Activated CD4-positive, CD25-positive, alpha-beta regulatory T cell treated with anti-CD3 and anti-CD28 coated beads, Interleukin-2, amount 50 U/mL, for 16 hours (primary cell): ENCODE data around the gene RBM28.

ENCODE experiments used
- DNase-seq: peaks from one replicate; pipeline ENCODE4 v3.0.0-alpha.2; 2020; ENCODE audit warnings: low read depth, low spot score

The RBM28 gene

DNA sequence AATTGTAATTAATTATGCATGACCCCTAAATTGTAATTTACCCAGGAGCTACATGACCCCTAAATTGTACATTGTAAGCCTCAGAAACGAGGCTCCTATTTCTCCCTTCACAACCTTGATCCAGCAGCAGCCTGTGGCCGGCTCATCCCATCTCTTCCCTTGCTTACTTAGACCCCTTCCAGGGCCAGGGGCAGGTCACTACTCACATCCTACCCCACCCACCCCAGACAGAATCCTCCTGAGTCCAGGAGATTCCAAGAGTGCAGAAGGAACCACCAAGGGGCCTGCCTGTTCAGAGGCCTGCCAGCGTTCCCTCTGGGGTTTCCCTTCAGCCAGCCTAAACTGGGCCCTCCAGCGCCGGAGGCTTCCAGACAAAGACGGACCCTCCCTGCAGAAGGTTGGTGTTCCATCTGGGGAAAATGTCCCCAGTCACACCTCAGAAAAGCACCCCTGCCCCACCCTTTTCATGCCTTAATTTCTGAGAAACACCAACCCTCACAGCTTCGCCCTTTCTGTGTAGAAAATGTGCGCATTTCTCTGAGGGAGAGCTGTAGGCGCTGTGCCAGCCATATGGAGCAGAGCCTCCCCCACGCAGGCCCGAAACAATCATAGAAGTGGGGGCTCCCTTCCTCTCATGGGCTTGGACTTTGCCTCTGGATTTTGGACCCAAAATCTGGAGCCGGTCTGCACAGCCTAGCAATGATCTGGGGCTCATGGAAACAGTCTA is 83.5 kb downstream of the RBM28 start:
- DNase-seq, result no peak

DNA sequence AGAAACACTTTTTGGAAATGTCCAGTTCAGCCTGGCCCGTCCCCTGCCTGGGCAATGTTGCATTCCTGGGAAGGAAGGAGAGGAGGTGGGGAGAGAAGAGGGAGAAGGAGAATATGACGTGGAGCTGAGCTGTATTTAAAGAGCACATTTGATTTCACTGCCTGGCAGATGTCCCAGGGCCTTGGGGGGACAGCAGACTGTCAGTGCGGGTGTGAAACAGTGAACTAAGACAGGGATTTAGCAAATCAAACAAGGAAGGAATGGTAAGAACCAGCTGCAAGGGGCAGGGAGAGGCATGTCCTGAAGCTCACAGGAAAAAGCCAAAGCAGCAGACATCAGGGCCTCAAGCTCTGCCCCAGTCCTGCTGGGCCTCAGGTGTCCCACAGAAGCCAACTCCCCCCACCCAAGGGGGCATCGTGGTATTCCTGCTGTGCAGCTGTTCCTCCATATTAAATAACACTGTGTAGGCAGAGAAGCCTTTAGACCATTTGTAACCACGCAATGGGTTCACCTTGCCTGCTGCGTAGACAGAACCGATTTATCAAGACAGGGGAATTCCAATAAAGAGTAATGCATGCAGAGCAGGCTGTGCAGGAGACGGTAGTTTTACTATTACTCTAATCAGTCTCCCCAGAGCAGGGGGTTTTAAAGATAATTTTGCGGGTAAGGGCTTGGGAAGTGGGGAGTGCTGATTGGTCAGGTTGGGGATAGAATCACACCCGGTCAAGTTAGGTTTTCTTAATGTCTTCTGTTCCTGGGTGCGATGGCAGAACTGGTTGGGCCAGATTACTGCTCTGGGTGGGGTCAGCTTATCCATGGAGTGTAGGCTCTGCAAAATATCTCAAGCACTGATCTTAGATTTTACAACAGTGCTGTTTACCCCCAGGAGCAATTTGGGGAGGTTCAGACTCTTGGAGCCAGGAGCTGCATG is 84.3 kb downstream of the RBM28 start:
- no peak for DNase-seq

- DNase-seq, result no peak
Measured at GRCh38 chr7:128257458-128257857, 86.2 kb downstream of the RBM28 start.

- DNase-seq, result no peak
Measured at GRCh38 chr7:128255271-128255670, 88.4 kb downstream of the RBM28 start.

DNA sequence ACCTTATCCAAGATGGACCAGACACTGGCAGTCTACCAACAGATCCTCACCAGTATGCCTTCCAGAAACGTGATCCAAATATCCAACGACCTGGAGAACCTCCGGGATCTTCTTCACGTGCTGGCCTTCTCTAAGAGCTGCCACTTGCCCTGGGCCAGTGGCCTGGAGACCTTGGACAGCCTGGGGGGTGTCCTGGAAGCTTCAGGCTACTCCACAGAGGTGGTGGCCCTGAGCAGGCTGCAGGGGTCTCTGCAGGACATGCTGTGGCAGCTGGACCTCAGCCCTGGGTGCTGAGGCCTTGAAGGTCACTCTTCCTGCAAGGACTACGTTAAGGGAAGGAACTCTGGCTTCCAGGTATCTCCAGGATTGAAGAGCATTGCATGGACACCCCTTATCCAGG is 89.2 kb downstream of the RBM28 start:
- no peak for DNase-seq

GRCh38 chr7:128253701-128254100 is 90.0 kb downstream of the RBM28 start:
- DNase-seq, result no peak

GRCh38 chr7:128251337-128251736 is 92.4 kb downstream of the RBM28 start:
- no peak for DNase-seq
